GM20431 (cell line): ENCODE measurements around the gene EGFR.

Experiments used
- in situ Hi-C: fragments of 300-500 bp; cut with MseI, MboI; formaldehyde crosslinking; loops from one replicate; pipeline ENCODE4 v1.15.0; 2020; ENCODE audit warnings: low sequenced_read_pairs; ENCODE audit not compliant: unreplicated experiment

EGFR gene

GRCh38 chr7:55056577-55057480 is 38.0 kb downstream of the EGFR start:
- in situ Hi-C loops = no loop called here

GRCh38 chr7:55058314-55058713 is 39.5 kb downstream of the EGFR start:
- in situ Hi-C loops = no loop called here

- in situ Hi-C loops = no loop called here
Observed at GRCh38 chr7:55059021-55059420, 40.2 kb downstream of the EGFR start.

DNA sequence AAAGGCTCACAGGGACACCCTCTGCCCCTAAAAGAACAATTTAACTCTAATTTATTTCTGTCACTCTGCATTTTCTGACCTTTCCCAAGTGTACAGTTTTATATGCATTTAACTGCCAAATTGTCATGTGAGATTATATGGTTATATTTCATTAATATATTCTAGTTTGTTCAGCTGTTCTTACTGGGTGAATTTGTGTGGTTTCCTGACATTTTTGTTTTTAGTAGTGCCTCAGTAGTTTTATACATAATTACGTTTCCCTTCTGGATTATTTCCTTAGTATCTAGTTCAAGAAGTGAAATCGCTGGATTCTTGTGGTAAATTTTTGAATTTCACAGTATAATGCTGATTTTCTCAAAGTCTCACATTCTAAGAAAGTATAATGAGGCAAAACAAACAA is 41.3 kb downstream of the EGFR start:
- in situ Hi-C loops = no loop called here

DNA sequence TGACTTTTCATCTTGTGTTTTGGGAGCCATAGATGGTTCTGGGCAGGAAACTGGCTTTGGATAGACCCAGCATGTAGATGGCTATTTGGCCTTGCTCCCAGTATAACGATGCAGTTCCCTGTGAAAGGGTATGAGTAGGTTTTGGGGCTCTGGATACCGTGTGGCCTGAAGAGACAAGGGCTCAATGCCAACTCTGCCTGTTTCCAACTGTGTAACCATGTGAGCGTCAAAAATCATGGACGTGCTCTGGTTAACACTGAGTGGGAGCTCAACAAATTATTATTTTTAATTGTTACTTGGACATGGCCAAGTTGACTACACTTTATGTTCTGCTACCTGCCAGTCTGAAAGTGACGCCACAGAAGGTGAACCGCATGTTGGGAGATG is 41.8 kb downstream of the EGFR start:
- in situ Hi-C loops = no loop called here

GRCh38 chr7:55061726-55062499 is 43.1 kb downstream of the EGFR start:
- in situ Hi-C loops = no loop called here

DNA sequence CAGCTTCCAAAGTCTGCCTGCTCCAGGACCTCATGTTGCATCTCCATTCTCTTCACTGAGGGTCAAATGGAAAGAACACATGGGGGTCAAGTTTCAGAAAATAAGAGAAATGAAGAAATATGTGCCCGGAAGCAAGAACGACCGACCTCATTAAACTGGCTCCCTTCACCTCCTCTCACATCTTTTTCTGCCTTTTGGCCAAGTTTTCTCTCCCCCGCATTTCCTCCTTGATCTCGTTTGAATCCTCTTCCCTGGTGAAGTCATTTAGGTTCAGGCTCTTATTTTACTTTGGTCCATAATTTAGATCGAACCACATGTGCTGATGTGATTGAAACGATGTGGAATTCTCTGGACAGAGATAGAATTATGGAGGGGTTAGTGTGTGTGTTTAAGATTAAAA is 44.2 kb downstream of the EGFR start:
- in situ Hi-C loops = no loop called here

- in situ Hi-C loops = no loop called here
Observed at GRCh38 chr7:55063633-55064032, 44.8 kb downstream of the EGFR start.

DNA sequence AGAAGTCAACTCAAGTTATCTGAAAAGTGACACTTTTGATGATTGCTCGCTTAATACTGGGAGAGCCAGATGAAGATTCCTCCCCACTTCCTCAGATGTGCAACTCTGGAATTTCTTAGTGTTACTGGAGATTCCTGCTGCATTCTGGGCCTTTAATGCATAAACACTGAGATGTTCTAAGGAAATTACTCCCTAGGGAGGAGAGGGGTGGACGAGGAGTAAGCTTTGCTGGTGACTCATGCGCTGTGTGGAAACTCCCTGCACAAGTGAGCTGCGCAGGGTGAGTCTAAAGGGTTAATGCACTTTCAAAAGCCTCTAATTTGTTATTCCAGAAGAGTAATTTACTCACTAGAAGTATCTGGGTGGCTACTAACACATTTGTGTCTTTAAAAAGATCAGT is 46.3 kb downstream of the EGFR start:
- in situ Hi-C loops = no loop called here

- in situ Hi-C loops = no loop called here
Observed at GRCh38 chr7:55065511-55066229, 46.9 kb downstream of the EGFR start.

GRCh38 chr7:55066524-55066923 is 47.7 kb downstream of the EGFR start:
- in situ Hi-C loops = no loop called here

- in situ Hi-C loops = no loop called here
Observed at GRCh38 chr7:55066938-55067337, 48.1 kb downstream of the EGFR start.

GRCh38 chr7:55067748-55068147 is 48.9 kb downstream of the EGFR start:
- in situ Hi-C loops = no loop called here

GRCh38 chr7:55069271-55069792 is 50.5 kb downstream of the EGFR start:
- in situ Hi-C loops = no loop called here

- in situ Hi-C loops = no loop called here
Observed at GRCh38 chr7:55070271-55070743, 51.5 kb downstream of the EGFR start.

DNA sequence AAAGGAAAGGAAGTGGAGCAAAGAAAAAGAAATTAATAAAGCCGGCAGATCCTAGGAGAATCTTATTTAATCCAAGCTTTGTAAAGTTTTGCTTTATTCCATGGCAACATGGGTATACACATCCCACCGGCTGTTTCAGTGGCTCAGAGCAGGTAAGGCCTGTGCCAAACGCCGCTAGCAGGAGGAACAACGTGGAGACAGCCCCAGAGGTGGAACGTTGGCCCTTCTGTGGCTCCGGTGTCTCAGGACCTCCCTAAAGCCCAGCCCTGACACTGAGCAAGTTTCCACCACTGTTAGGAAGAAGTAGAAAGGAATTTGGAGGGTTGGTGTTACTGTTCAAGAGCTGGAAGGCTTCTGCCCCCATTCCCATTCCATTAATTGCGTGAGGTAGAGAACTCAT is 52.0 kb downstream of the EGFR start:
- in situ Hi-C loops = no loop called here

DNA sequence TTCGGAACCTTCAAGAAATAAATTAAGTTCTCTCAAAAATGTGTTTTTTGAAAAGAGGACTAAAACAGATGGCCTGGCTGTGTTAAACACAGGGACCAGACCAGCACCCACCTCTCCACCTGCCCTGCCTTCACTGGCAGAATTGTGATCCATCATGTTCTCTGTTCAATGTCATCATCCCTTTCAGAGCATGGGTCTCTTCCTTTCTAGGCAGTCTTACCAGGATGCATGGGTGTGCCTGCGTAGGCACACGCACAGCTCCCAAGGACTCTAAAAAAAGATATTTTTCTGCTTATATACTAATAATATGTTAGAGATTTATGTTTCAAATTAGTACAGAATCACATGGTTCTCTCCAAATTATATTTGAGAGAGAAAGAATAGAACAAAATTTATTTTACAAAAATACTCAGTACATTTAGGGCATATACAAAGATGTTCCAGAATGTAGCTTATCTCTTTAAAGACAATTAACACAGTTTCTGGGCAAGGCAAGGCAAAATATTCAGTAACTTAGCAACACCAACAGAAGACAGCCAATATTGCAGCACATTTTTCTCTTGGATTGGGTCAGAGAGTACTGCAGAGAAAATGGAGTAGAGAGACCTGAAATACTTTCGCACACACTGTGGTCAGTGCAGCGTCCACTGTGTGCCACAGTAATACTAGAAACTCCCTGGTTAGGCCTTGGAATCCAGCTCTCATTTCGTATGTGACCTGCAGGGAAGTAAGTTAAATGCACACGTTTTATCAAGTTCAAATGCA is 52.8 kb downstream of the EGFR start:
- in situ Hi-C loops = no loop called here

- in situ Hi-C loops = no loop called here
Observed at GRCh38 chr7:55072251-55072650, 53.4 kb downstream of the EGFR start.

GRCh38 chr7:55073051-55073511 is 54.3 kb downstream of the EGFR start:
- in situ Hi-C loops = no loop called here
